Fibroblast of lung (primary cell): ENCODE results near the gene PSMC4.

Experiments used
- EZH2 ChIP-seq: IDR thresholded peaks from 2 replicates; pipeline ENCODE4 v1.5.1; 2012; ENCODE audit warnings: low read length, control low read depth, mild to moderate bottlenecking; ENCODE audit errors: missing control alignments
- TF ChIP-seq, protein P1 (sequence below), 2 donors: IDR thresholded peaks in 1 of 2; conservative IDR thresholded peaks in 1 of 2; 1 replicate in 1 of 2; 2 replicates in 1 of 2; pipeline ENCODE4 v1.5.1; 2011 to 2012; ENCODE audit warnings: low read length in 2 of 2, control low read depth in 1 of 2, inconsistent platforms in 1 of 2, low read depth in 1 of 2, mild to moderate bottlenecking in 1 of 2

DNA sequence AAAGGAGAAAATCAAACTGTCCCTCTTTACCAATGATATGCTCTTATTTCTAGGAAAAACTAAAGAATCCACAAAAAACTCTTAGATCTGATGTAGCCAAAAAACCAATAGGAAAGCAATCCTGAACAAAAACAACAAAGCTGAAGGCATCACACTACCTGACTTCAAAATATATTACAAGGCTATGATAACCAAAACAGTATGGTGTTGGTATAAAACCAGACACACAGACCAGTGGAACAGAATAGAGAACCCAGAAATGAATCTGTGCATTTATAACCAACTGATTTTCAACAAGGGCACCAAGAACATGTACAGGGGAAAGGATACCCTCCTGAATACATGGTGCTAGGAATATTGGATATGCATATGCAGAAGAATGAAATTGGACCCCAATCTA, 16.2 kb downstream of the PSMC4 start:
- TF ChIP-seq, protein P1, sequence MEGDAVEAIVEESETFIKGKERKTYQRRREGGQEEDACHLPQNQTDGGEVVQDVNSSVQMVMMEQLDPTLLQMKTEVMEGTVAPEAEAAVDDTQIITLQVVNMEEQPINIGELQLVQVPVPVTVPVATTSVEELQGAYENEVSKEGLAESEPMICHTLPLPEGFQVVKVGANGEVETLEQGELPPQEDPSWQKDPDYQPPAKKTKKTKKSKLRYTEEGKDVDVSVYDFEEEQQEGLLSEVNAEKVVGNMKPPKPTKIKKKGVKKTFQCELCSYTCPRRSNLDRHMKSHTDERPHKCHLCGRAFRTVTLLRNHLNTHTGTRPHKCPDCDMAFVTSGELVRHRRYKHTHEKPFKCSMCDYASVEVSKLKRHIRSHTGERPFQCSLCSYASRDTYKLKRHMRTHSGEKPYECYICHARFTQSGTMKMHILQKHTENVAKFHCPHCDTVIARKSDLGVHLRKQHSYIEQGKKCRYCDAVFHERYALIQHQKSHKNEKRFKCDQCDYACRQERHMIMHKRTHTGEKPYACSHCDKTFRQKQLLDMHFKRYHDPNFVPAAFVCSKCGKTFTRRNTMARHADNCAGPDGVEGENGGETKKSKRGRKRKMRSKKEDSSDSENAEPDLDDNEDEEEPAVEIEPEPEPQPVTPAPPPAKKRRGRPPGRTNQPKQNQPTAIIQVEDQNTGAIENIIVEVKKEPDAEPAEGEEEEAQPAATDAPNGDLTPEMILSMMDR (conservative IDR thresholded peaks at IDR 0.05 in 1 of 2, IDR thresholded peaks at IDR 0.05 in 1 of 2; ENCODE audit: low read depth in 1 of 2, low read length in 2 of 2) = no peak
- no peak for TF ChIP-seq EZH2
